Vagina (tissue), 2 donors: Measurements from ENCODE around the gene PDCD4. TPM values are rescaled to one million over a fixed set of nuclear protein-coding genes. Genes with fewer than 3 reads are reported as not detected.
"Not testable (repeated sequence)": the region's sequence is repeated elsewhere in the genome, so short reads cannot be mapped to it uniquely, and the experiment has no call there.

Source experiments
- DNase-seq, 2 donors: peaks; one replicate each; pipeline ENCODE4 v3.0.0-alpha.2; 2017; ENCODE audit errors: extremely low spot score in 2 of 2
- H3K27ac ChIP-seq: fragments of 200-600 bp; sonication (generic); one replicate; pipeline ENCODE4 v1.5.1; 2019
- H3K27me3 ChIP-seq: fragments of 200-600 bp; sonication (generic); one replicate; pipeline ENCODE4 v1.5.1; 2019
- H3K36me3 ChIP-seq, 2 donors: fragments of 200-600 bp; sonication (generic); one replicate each; pipeline ENCODE4 v1.5.1; 2017 to 2019
- H3K4me1 ChIP-seq: fragments of 200-600 bp; sonication (generic); one replicate; pipeline ENCODE4 v1.5.1; 2019
- H3K4me3 ChIP-seq, 2 donors: fragments of 200-600 bp; sonication (generic); 1 replicate in 1 of 2; 2 replicates in 1 of 2; pipeline ENCODE4 v1.5.1; 2016 to 2019
- H3K9me3 ChIP-seq: fragments of 200-600 bp; sonication (generic); one replicate; pipeline ENCODE4 v1.5.1; 2019
- CTCF ChIP-seq, 3 experiments: fragments of 450-650 bp in 2 of 3; fragments of 200-600 bp in 1 of 3; sonication (generic) in 1 of 3; IDR thresholded peaks; one replicate each; pipeline ENCODE4 v1.5.1; 2017 to 2019; ENCODE audit warnings: antibody characterized with exemption in 3 of 3, mild to moderate bottlenecking in 2 of 3, moderate library complexity in 2 of 3
- POLR2A ChIP-seq, 2 donors: fragments of 450-650 bp; IDR thresholded peaks; one replicate each; pipeline ENCODE4 v1.6.1; 2017; ENCODE audit warnings: antibody characterized with exemption in 2 of 2, mild to moderate bottlenecking in 2 of 2, moderate library complexity in 2 of 2
- POLR2AphosphoS5 ChIP-seq, 2 donors: sonication (generic); formaldehyde crosslinking; IDR thresholded peaks; one replicate each; pipeline ENCODE4 v1.9.0; 2017; ENCODE audit warnings: antibody characterized with exemption in 2 of 2, mild to moderate bottlenecking in 2 of 2, low read depth in 1 of 2; ENCODE audit not compliant: insufficient read depth in 1 of 2
- intact Hi-C: fragments of 100-400 bp; cut with DNase I; formaldehyde crosslinking; loops from one replicate; pipeline ENCODE4 v1.15.1; 2023
- total RNA-seq: library from RNA; depleted of rRNA; stranded (reverse); fragments of >200 nt; gene quantifications from one replicate; pipeline ENCODE4 v1.2.3, GENCODE V29; 2016

The PDCD4 gene
- total RNA-seq, 1 donor from 2014 or later: 110 TPM

GRCh38 chr10:110865809-110866482, 5.8 kb upstream of the PDCD4 start:
- H3K27me3 ChIP-seq: no peaks in the 10 kb centered on the region

GRCh38 chr10:110867011-110867806, 4.5 kb upstream of the PDCD4 start:
- H3K27me3 ChIP-seq, intact Hi-C loops, H3K9me3 ChIP-seq, DNase-seq, H3K36me3 ChIP-seq, H3K4me3 ChIP-seq: not testable (repeated sequence)
- Histone ChIP-seq H3K27ac (peak overlapping the region; percentile 86), H3K4me1 (peaks cover 74% of the 10 kb centered on the region)

More at GRCh38 chr10:110865809-110866482, 5.8 kb upstream of the PDCD4 start:
- Histone ChIP-seq H3K4me1 (peaks cover 82% of the 10 kb centered on the region), H3K4me3 (no peak overlapping the region), H3K9me3 (no peaks in the 10 kb centered on the region), H3K36me3 (no peaks in the 10 kb centered on the region), H3K27ac (peak overlapping the region; percentile 86)
- no peak for DNase-seq
- TF ChIP-seq POLR2A (IDR thresholded peaks at IDR 0.05) (no peak), CTCF (IDR thresholded peaks at IDR 0.05) (no peak), POLR2AphosphoS5 (IDR thresholded peaks at IDR 0.05; ENCODE audit: insufficient read depth in 1 of 2, low read depth in 1 of 2) (no peak)
- intact Hi-C loops: no loop called here

GRCh38 chr10:110867807-110868465, 3.8 kb upstream of the PDCD4 start:
- Histone ChIP-seq H3K9me3 (no peaks in the 10 kb centered on the region), H3K27ac (peak overlapping the region; percentile 86), H3K4me3 (no peak overlapping the region), H3K27me3 (no peaks in the 10 kb centered on the region), H3K4me1 (peaks cover 66% of the 10 kb centered on the region), H3K36me3 (no peaks in the 10 kb centered on the region)
- TF ChIP-seq CTCF (IDR thresholded peaks at IDR 0.05): no peak
- DNase-seq: no peak
- intact Hi-C loops: no loop called here

- no peaks in the 10 kb centered on the region for H3K27me3 ChIP-seq
- no peak for DNase-seq
- peak overlapping the region; percentile 100 for H3K27ac ChIP-seq
- intact Hi-C loops: no loop called here
- no peaks in the 10 kb centered on the region for H3K36me3 ChIP-seq
- H3K9me3 ChIP-seq: no peaks in the 10 kb centered on the region
- no peak overlapping the region for H3K4me3 ChIP-seq
- peaks cover 60% of the 10 kb centered on the region for H3K4me1 ChIP-seq
- TF ChIP-seq CTCF (IDR thresholded peaks at IDR 0.05): no peak
- no peak for TF ChIP-seq POLR2AphosphoS5 (IDR thresholded peaks at IDR 0.05; ENCODE audit: insufficient read depth in 1 of 2, low read depth in 1 of 2)
- TF ChIP-seq POLR2A (IDR thresholded peaks at IDR 0.05): no peak
Measured at GRCh38 chr10:110868981-110869380, 2.7 kb upstream of the PDCD4 start.

GRCh38 chr10:110870823-110871297, 868 bp upstream of the PDCD4 start:
- no peaks in the 10 kb centered on the region for H3K9me3 ChIP-seq
- no peaks in the 10 kb centered on the region for H3K36me3 ChIP-seq
- peaks cover 60% of the 10 kb centered on the region for H3K4me1 ChIP-seq
- H3K27me3 ChIP-seq: no peaks in the 10 kb centered on the region
- H3K4me3 ChIP-seq: peak overlapping the region; percentile 75 to 95
- intact Hi-C loops: loop anchor here (10.0 kb wide), 1 partner anchor 46 kb away; no protein-coding TSS in a partner anchor
- TF ChIP-seq POLR2A (IDR thresholded peaks at IDR 0.05): no peak
- no peak for TF ChIP-seq CTCF (IDR thresholded peaks at IDR 0.05)
- TF ChIP-seq POLR2AphosphoS5 (IDR thresholded peaks at IDR 0.05; ENCODE audit: insufficient read depth in 1 of 2, low read depth in 1 of 2): no peak
- peak overlapping the region; percentile 100 for H3K27ac ChIP-seq
- DNase-seq: no peak
